Activated naive CD4-positive, alpha-beta T cell treated with anti-CD3 and anti-CD28 coated beads, Interleukin-2, amount 50 U/mL, for 16 hours (primary cell): ENCODE data around the gene EPB41L5.
"Not testable (repeated sequence)": the region's sequence is repeated elsewhere in the genome, so short reads cannot be mapped to it uniquely, and the experiment has no call there.

Experiments
- DNase-seq: peaks from one replicate; pipeline ENCODE4 v3.0.0-alpha.2; 2020

The EPB41L5 gene

DNA sequence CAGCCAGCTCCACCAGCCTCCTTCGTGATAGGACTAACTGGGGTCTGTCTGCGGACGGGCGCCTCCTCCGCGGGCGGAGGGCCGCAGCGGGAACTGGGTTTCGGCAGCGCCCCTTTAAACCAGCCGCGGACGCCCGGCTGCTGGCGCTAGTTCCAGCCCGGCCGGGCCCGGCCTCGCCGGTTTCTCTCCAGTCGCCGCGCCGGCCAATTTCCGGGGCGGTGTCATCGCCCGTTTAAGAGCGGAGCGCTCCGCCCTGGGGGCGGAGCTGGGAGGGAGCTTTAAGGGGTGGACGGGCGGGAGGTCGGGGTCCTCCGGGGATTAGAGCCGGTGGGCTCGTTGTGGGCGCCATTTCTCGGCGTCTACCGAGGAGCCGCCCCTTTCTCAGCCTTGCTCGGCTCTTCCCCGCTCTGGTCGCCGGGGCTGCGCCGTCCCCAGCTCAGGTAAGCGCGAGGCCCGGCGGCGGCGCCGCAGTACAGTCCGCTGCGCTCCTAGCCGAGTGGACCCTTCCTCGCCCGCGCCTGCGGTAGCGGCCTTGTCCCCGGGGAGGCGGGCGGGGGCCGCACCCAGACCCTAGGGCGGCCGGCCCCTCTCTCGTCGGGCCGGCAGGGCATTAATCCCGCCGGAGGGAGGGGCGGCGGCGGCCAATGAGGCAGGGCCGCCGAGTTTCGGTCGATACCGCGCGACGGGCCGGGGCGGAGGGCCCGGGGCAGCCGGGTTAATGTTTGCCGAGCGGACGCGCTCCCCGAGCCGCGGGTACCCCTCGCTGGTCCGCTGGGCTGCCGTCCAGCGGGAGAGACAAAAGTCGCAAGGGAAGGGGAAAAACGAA, at the start of gene EPB41L5:
EPB41L5 (plus strand) TSS at position 307 of the 826 bp plus-strand sequence. CDS start 6,008 bp downstream, outside the sequence.
- peak; percentile 82 for DNase-seq

DNA sequence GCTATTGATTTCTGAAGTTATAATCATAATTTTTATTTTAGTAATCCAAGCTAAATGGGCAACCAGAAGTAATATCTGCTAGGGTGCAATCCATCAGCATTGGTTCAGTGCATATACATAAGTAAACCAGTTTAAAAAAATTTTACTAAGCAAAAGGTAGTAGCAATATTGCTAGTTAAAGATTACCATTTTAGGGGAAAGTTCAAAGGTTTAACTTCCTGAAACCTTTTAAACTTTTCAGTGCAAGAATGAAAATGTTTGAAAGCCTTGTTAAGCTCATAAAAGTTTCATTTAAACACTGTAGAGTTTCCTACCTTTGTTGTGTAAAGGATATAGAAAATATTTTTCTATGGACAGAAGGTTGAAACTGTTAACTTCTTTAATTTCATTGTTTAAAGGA, 31.0 kb upstream of the EPB41L5 start:
- DNase-seq: no peak

DNA sequence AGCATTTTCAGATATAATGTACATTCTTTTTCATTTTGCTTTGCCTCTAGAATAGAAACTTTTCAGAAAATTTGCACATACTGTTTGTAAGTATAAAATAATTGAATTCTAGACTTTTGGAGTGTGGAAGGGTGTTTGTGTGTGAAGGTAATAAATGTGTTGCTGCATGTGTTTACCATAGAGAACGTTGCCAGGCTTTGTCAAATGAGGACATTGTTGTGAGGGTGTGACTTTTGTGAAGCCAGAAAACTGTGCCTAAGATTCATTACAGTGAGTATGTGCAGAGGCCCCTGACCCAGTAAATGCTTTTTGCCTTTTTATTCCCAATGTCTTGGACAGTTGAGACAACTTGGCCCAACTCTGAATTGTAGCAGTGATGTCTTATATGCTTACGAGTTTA, 30.4 kb upstream of the EPB41L5 start:
- no peak for DNase-seq

DNA sequence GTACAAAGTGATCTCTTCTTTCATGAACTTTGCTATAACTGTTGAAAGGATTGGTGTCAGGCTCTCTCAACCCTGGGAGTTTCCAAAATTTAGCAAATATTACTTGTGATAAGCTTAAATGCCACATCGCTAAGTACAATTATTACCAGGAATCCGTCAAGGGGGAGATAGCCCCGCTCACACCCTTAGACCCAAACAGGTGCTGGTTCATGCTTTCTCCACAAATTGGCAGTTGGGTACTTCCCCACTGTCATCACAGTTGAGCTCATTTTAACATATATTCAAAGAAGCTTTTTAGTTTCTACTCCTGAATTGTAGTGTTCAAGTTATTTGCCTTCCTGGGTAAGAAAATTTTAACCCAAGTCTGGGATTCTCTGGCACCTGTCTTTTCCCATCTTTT, 29.8 kb upstream of the EPB41L5 start:
- no peak for DNase-seq

DNA sequence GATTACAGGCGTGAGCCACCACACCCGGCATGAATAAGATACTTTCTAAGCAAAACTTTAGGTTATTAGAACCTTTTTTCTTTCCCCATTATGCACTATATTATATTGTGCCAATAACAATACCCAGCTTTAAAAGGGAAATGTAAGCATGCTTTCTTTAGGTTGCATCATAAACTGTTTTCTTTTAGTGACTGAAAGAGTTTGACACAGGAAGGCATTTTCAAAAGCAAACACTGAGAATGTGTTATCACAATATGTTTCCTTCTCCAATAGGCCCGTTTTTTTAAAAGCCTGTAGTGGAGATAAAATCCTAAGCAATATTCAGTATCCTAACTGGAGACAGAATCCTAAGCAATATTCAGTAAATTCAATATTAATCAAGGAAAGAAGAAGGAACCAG, 16.7 kb upstream of the EPB41L5 start:
- no peak for DNase-seq

DNA sequence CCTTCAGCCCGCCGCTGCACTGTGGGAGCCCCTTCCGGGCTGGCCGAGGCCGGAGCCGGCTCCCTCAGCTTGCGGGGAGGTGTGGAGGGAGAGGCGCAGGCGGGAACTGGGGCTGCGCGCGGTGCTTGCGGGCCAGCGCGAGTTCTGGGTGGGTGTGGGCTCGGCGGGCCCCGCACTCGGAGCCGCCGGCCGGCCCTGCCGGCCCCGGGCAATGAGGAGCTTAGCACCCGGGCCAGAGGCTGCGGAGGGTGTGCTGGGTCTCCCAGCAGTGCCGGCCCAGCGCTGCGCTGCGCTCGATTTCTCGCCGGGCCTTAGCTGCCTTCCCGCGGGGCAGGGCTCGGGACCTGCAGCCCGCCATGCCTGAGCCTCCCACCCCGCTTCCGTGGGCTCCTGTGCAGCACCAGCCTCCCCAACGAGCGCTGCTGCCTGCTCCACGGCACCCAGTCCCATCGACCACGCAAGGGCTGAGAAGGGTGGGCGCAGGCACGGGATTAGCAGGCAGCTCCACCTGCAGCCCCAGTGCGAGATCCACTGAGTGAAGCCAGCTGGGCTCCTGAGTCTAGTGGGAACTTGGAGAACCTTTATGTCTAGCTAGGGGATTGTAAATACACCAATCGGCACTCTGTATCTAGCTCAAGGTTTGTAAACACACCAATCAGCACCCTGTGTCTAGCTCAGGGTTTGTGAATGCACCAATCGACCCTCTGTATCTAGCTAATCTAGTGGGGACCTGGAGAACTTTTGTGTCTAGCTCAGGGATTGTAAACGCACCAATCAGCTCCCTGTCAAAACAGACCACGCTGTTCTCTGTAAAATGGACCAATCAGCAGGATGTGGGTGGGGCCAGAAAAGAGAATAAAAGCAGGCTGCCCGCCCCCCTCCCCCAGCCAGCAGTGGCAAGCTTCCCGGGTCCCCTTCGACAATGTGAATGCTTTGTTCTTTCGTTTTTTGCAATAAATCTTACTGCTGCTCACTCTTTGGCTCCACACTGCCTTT, 15.7 kb upstream of the EPB41L5 start:
- DNase-seq: not testable (repeated sequence)

DNA sequence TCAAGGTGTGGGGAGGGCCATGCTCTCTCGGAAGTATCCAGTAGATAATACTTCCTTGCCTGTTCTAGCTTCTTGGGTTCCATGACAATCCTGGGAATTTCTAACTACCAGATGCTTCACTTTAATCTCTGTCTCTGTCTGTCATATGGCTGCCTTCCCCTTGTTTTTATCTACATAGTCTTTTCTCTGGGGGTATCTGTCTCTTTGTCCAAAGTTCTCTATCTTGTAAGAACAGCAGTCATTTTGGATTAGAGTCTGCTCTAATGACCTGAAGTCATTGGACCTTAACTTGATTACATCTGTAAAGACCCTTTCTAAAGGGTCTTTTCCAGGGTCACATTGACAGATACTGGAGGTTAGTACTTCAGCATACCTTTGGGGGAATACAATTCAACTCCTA, 11.4 kb upstream of the EPB41L5 start:
- no peak for DNase-seq

DNA sequence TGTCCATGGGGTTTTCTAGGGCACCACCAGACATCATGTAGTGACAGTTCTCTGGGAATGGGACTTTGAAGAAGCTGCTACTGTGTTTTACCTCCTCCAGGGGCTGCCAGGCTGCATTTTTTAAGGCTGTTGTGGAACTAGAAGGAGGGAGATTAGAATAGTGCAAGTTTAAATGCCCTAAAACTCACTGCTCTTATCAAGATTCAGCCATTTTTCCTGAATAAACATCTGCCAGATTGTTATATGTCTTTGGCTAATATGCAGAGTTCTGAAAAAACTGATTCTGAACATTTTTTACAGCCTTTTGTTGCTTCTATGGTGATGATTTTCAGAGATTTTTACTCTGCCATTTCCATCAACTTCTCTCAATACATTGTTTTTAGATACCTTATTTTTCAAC, 8.6 kb upstream of the EPB41L5 start:
- DNase-seq: no peak

DNA sequence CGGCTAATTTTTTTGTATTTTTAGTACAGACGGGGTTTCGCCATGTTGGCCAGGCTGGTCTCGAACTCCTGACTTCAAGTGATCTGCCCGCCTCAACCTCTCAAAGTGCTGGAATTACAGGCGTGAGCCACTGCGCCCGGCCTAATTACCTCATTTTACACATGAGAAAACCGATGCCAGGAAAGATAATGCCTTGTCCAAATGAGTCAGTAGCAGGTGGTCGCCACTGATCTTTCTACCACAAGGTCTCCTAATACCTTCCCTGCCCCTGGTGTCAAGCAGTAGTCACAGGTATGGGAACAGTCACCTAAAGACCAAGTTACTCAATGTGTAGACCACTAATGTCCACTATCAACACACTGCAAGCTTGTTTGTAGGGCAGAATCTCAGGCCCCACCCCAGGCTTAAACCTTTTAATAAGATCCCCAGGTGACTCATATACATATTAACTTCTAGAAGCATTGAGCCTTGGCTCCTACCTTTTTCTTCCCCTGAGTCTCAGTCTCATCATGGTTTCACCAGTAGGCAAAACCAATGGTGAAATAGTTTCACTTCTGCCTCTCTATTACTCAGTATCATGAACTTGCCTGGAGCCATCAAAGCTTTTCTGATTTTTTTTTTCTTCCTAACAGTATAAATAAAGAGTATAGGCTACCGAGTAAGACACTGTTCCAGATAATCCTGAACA, 6.9 kb upstream of the EPB41L5 start:
- DNase-seq: no peak

DNA sequence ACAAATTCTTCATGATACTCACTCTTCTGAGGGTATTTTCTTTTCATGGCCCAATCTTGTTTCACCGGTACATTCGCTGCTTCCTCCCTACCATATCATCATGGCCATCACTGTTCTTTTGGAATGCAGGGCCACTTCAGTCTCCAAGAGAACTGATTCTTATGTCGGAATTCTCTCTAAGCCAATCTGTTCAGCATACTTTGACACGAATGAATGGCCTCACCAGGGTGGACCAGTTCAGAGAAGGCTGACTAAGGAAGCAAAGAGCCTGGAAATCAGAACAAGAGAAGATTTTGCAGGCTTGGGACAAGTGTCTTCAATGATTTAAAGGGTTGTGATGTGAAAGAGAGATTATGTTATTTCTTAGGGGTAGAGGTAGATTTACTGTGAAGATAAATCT, 5.0 kb upstream of the EPB41L5 start:
- no peak for DNase-seq

DNA sequence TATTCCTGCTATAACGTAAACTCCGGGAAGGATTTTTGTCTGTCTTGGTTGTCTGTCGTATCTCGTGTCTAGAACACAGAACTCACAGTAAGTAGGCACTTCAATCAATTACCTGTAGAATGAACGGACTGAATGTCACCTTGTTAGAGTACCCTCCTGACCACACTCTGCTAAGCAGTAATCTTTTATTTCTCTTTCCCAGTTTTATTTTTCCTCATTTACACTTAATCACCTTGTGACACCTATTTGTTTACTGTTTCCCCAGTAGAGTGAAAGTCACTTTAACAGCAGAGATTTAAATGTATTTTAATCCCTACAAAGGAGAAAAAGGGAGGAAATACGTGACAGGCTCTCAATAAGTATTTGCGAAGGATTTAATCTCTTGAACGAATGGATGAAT, 514 bp upstream of the EPB41L5 start:
- no peak for DNase-seq

DNA sequence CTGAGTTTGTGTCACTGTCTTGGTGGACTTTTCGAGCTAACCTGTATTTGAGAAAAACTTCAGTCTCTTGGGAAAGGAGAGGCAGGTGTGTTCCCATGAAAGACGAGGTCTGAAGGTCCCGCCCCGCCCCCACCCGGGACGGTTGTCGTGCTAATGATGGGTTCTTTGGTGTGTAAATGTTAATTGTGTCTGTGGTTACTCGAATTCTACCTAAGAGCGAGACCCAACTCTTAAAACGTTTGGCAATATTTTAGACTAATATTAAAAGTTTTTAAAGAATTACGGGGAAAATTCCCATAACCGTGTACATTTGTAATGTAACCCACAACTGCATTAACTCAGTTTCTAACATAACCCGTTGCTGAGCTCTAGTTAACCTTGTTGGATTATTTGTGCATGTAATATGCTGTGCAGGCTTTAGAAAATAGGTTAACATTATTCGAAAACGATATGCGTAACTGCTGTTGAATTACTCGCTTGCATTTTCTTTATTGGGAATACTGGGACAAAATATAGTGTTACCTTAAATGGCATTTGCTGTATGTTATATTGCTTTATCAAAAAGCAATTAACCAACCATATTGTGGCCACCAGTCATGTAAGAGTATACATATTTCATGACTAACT, 833 bp downstream of the EPB41L5 start:
- peak; percentile 21 for DNase-seq

DNA sequence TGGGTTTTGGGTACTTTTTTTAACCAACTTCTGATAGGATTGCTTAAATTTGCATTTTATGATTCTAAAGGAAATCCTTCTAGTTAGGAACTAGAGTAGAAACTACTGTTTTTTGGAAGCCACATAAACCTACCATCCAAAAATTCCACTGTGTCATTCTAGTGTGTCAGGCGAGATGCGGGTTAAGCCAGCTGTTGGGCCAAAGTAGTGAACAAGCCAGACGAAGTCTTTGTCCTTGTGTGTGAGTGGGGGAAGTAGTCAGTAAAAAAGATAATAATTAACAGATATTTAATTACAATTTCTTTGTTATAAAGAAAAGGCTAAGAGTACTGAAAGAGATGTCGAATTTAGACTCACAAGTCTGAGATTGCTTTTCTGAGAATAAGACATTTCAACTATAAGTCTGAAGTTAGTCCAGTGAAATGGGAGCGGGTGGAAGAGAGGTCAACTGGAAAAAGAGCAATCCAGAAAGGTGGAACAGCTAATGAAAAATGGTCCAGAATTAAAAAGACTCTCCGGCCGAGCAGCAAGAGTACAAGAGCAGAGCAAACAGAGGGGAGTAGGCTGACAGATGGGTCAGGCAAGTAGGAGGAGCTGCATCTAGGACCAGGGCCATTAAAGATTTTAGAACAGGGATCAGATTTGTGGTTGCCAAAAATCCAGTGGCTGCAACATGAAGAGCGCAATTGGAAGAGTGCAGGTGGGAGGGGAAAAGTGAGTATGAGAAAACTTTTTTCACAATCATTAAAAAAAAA, 1.5 kb downstream of the EPB41L5 start:
- DNase-seq: no peak

DNA sequence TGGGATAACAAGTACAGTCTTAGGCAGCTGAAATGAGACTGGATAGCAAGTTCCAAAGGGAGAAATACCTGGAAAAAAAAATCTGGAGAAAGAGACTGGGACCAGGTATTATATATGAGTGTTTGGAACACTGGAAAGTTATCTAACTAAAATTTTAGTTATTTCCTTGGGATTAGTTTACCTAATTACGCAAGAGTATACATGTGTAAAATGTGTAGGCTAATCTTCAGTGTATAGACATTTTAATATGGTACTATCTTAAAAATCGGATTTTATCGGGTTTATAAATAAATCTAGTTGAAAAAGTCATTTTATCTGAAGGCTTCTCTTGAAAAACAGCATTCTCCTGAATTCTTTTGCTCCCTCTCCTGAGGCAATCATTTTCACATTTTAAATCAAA, 3.9 kb downstream of the EPB41L5 start:
- no peak for DNase-seq

DNA sequence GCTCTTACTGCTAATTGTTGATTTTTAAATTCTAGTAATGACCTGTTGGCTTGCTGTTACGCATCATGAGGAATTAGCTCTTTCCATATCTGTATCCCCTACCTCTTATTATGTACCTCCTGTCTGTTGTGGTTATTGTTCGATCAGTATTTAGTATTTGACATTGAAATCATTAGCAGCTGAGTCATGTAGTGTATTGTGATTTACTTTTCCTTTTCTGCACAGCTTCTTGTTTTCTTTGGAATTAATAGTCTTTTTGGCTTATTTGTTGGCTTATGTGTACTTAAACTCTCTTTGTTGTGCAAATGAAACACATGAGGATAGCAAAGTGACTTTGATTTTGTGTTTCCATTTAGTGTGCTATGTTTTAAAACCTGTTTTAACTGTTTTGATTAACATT, 4.3 kb downstream of the EPB41L5 start:
- DNase-seq: no peak

DNA sequence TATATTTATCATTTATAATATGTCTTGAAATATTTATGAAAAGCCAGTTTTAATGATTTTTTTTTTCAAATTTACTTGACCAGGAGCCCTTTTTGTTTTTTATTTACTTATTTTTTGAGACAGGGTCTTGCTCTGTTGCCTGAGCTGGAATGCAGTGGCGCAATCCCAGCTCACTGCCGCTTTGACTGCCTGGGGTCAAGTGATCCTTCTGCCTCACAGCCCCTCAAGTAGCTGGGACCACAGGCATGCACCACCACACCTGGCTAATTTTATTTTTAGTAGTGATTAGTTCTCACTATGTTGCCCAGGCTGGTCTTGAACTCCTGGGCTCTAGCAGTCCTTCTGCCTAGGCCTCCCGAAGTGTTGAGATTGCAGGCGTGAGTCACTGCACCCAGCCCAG, 5.7 kb downstream of the EPB41L5 start:
- DNase-seq: no peak

DNA sequence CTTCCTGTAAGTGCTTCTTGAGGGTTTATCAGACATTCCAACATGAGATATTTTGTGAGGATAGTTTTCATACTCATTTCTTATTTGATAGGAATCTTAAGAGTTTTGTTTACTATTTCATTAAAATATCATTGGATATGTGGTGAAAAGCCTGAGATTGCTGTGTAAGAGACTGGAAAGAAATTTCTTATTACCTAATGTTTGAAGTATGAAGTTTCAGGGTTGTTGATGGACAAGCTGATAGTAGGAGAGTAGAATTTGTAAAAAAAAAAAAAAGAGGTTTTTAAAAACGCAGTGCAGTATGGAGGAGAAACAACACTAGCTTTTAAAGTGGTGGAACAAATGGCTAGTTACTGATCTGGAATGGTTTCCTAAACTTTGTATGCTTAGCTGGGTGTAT, 7.7 kb downstream of the EPB41L5 start:
- no peak for DNase-seq

DNA sequence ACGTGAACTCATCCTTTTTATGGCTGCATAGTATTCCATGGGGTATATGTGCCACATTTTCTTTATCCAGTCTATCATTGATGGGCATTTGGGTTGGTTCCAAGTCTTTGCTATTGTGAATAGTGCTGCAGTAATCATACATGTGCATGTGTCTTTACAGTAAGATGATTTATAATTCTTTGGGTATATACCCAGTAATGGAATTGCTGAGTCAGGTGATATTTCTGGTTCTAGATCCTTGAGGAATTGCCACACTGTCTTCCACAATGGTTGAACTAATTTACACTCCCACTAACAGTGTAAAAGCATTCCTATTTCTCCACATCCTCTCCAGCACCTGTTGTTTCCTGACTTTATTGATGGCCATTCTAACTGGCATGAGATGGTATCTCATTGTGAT, 9.6 kb downstream of the EPB41L5 start:
- not testable (repeated sequence) for DNase-seq

DNA sequence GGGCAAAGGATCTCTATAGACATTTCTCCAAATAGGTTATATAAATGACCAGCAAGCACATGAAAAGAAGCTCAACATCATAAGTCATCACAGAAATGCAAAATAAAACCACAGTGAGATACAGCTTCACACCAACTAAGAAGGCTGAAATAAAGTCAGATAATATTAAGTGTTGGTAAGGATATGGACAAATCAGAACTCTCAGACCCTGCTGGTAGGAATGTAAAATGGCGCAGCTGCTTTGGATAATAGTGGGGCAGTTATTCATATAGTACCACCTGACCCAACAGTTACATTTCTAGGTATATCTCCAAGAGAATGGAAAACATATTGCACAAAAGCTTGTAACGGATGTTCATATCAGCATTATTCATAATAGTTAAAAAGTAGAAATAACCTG, 14.0 kb downstream of the EPB41L5 start:
- no peak for DNase-seq

DNA sequence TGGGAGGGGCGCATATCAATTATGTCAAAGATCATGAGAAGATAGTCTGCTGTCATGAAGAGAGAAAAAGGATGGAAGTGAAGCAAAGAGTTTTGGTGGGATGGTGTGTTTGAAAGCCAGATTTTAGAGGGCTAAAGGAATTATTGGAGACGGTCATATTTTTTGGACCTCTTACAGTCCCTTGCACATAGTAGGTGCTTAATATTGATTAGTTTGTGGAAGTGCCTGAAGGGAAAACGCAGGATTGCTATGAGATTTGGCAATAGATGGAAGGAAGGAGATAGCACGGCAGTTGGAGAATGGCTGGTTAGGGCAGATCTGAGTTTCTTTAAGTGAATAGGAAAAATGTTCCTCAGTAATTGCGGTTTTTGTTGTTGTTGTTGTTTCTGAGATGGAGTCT, 15.9 kb downstream of the EPB41L5 start:
- no peak for DNase-seq

DNA sequence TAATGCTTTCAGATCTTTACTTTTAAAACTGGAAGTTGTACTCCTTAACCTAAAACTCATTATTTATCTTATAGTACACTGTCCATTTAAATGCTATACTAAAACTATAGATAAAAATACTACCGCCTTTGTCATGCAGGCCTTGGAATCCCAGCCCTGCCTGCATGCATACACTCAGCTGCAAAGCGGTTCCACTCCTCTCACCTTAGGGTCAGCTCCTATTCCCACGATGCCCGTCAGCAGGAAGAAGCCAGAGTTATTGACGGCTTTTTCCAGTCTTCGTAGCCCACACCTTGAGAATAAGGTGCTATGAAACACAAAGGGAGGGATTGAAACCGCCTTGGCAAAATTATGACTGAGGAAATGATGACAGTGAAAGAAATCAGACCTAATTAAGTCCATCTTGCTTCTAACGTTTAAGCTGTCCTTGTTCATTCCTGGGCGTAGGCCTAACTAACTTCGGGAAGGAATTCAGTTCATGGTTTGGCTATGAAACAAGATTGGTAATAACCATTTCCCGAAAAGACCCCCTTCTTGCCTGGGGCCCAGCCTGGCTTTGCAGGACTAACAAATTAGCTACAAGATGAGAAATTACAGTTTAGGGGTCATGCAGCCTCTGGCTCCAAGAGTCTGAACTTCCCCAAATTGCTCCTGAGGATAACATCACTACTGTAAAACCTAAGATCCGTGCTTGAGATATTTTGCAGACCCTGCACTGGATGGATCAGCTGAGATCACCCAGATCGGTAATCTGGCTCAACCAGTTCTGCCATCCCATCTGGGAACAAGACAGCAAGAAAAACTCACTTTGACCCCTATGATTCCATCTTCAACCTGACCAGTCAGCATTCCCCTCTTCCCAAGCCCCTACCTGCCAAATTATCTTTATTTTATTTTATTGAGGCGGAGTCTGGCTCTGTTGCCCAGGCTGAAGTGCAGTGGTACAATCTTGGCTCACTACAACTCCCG, 17.1 kb downstream of the EPB41L5 start:
- DNase-seq: no peak
